Mesodermal cell (in vitro differentiated cells): ENCODE measurements around the gene UBE2E2.

Source experiments
- H3K27ac ChIP-seq: 2 replicates; pipeline ENCODE4 v1.7.0; 2013; ENCODE audit warnings: mild to moderate bottlenecking, low read depth, low read length, moderate library complexity; ENCODE audit not compliant: severe bottlenecking
- H3K36me3 ChIP-seq: 2 replicates; pipeline ENCODE4 v1.7.1; 2013; ENCODE audit warnings: mild to moderate bottlenecking, low read length, moderate library complexity; ENCODE audit not compliant: control insufficient read depth, insufficient read depth
- H3K4me1 ChIP-seq: one replicate; pipeline ENCODE4 v1.7.1; 2013; ENCODE audit warnings: mild to moderate bottlenecking, low read length; ENCODE audit not compliant: insufficient read depth, control insufficient read depth, poor library complexity, severe bottlenecking
- H3K4me3 ChIP-seq: 2 replicates; pipeline ENCODE4 v1.7.0; 2013; ENCODE audit warnings: low read length, control low read depth, mild to moderate bottlenecking; ENCODE audit not compliant: insufficient read depth, poor library complexity, severe bottlenecking; ENCODE audit errors: extremely low read depth
- H3K9me3 ChIP-seq: 2 replicates; pipeline ENCODE4 v1.7.1; 2013; ENCODE audit warnings: mild to moderate bottlenecking, low read length, moderate library complexity; ENCODE audit not compliant: control insufficient read depth
- WGBS, 2 experiments: methylation state at CpG; one replicate each; pipeline ENCODE4 v1.1.5; 2013; ENCODE audit warnings: missing lambda C conversion rate in 2 of 2; ENCODE audit not compliant: insufficient coverage in 2 of 2; 5-methylcytosine and 5-hydroxymethylcytosine counted together

Gene UBE2E2

GRCh38 chr3:23308986-23309625 is 106.0 kb downstream of the UBE2E2 start:
- Histone ChIP-seq H3K36me3 (no peaks in the 10 kb centered on the region), H3K27ac (no peak overlapping the region), H3K4me1 (no peaks in the 10 kb centered on the region), H3K9me3 (no peaks in the 10 kb centered on the region), H3K4me3 (no peak overlapping the region)
- WGBS, 2 experiments = no CpG with 5 or more reads among the region's 2 CpGs

GRCh38 chr3:23312866-23313265 is 109.7 kb downstream of the UBE2E2 start:
- 80% methylated on average over 1 of the region's 3 CpGs; no CpG with 5 or more reads in 1 of the 2 experiments for WGBS, 2 experiments
- no peaks in the 10 kb centered on the region for H3K9me3 ChIP-seq
- no peaks in the 10 kb centered on the region for H3K36me3 ChIP-seq
- no peaks in the 10 kb centered on the region for H3K4me1 ChIP-seq
- H3K4me3 ChIP-seq = no peak overlapping the region
- H3K27ac ChIP-seq = no peak overlapping the region

- Histone ChIP-seq H3K9me3 (no peaks in the 10 kb centered on the region), H3K4me3 (no peak overlapping the region), H3K4me1 (no peaks in the 10 kb centered on the region), H3K36me3 (no peaks in the 10 kb centered on the region), H3K27ac (no peak overlapping the region)
- WGBS, 2 experiments = 87 to 100% methylated on average over 2 of the region's 5 CpGs
Observed at GRCh38 chr3:23314981-23315762, 112.0 kb downstream of the UBE2E2 start.

DNA sequence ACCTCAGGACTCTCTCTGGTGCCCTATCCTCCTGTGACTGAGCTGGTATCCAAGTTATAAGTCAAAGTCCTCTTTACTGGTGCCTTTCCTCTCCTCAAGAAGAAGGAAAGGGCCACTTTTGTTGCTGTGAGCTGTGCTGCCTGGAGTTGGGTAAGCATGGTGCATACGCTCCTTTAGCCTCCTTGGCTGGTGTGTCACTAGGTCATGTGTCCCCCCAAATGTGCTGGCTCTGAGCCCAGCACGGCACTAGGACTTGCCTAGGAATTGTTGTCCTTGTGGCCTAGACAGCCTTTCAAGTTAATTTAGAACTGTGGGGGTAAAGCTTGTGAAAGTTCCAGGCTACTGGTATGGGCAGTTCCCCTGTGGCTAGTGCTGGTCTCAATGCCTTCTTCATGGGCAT is 113.8 kb downstream of the UBE2E2 start:
- Histone ChIP-seq H3K36me3 (no peaks in the 10 kb centered on the region), H3K27ac (no peak overlapping the region), H3K9me3 (no peaks in the 10 kb centered on the region), H3K4me3 (no peak overlapping the region), H3K4me1 (no peaks in the 10 kb centered on the region)
- WGBS, 2 experiments = 91 to 100% methylated on average over 2 of the region's 2 CpGs

DNA sequence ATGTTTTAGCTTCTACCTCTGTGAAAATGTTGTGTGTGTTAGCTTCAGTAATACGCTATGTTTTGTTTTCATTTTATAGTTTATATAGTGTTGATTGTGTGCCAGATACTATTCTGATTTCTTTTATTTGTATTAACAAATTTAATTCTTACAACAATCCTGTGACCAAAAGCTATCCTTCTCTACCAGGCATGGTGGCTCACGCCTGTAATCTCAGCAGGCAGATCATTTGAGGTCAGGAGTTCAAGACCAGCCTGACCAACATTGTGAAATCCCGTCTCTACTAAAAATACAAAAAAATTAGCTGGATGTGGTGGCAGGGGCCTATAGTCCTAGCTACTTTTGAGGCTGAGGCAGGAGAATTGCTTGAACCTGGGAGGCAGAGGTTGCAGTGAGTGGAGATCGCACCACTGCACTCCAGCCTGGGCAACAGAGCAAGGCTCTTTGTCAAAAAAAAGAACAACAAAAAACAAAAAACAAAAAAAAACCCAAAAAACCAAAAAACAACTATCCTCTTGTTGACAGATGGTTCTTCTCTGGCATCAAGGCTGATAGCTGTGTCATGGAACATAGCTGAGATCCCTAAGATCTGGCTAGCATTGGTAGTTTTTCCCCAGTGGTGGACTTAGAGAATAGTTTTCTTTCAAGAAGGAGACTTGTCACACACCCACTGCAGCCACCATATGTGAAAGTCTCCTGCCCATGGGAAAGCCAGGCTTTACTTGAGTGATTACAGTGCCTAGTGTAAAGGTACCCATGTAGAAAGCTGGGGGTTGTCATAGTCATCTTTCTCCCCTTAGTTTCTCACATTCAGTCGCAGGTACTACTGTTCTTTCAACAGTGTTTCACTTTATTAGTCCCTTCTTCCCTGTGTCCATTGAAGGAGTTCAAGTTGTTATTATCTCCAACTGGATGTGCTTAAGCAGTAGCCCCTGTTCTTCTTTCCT is 116.5 kb downstream of the UBE2E2 start:
- Histone ChIP-seq H3K4me3 (no peak overlapping the region), H3K36me3 (no peaks in the 10 kb centered on the region), H3K9me3 (no peaks in the 10 kb centered on the region), H3K27ac (no peak overlapping the region), H3K4me1 (no peaks in the 10 kb centered on the region)
- 100% methylated on average over 2 of the region's 5 CpGs; no CpG with 5 or more reads in 1 of the 2 experiments for WGBS, 2 experiments

GRCh38 chr3:23320586-23321570 is 117.8 kb downstream of the UBE2E2 start:
- Histone ChIP-seq H3K9me3 (no peaks in the 10 kb centered on the region), H3K4me3 (no peak overlapping the region), H3K4me1 (no peaks in the 10 kb centered on the region), H3K27ac (no peak overlapping the region), H3K36me3 (no peaks in the 10 kb centered on the region)
- whole genome bisulfite sequencing, 2 experiments = 96 to 98% methylated on average over 5 to 6 of the region's 10 CpGs

DNA sequence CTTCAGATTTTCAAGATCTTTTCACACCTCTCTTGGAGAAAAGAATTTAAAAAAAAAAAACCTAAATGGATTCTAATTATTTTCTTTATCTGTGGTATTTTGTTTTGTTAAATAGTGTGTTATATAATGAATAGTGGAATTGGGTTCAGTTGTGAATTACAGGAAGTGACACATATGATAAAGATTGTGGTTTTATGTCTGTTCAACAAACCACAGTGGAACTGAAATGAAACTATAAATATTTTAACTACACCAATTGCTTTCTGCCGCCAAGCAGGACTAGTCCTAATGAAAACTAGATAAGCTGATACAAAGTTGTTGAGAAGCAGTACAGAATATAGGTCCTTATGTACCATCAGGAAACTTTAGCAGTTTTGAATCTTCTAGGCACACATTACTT is 121.6 kb downstream of the UBE2E2 start:
- no peak overlapping the region for H3K27ac ChIP-seq
- H3K36me3 ChIP-seq = no peaks in the 10 kb centered on the region
- H3K4me1 ChIP-seq = no peaks in the 10 kb centered on the region
- no CpG with 5 or more reads among the region's 1 CpG for WGBS, 2 experiments
- H3K9me3 ChIP-seq = no peaks in the 10 kb centered on the region
- no peak overlapping the region for H3K4me3 ChIP-seq

- no peaks in the 10 kb centered on the region for H3K36me3 ChIP-seq
- H3K4me3 ChIP-seq = no peak overlapping the region
- no peaks in the 10 kb centered on the region for H3K4me1 ChIP-seq
- no peaks in the 10 kb centered on the region for H3K9me3 ChIP-seq
- no peak overlapping the region for H3K27ac ChIP-seq
- WGBS, 2 experiments = no CpG with 5 or more reads among the region's 4 CpGs
Observed at GRCh38 chr3:23325466-23326065, 122.4 kb downstream of the UBE2E2 start.

GRCh38 chr3:23329471-23330105 is 126.5 kb downstream of the UBE2E2 start:
- Histone ChIP-seq H3K4me3 (no peak overlapping the region), H3K36me3 (no peaks in the 10 kb centered on the region), H3K4me1 (no peaks in the 10 kb centered on the region), H3K27ac (no peak overlapping the region), H3K9me3 (no peaks in the 10 kb centered on the region)
- WGBS, 2 experiments = 100% methylated on average over 1 to 2 of the region's 6 CpGs
